Ishikawa (cell line): Measurements from ENCODE around the gene CACNA2D2.

Experiments used
- CEBPB ChIP-seq: IDR thresholded peaks from 2 replicates; pipeline ENCODE4 v1.6.1; 2012
- CREB1 ChIP-seq: IDR thresholded peaks from 2 replicates; pipeline ENCODE4 v1.6.1; 2012; ENCODE audit warnings: low read depth
- EGR1 ChIP-seq: IDR thresholded peaks from 2 replicates; pipeline ENCODE4 v1.6.1; 2012
- EP300 ChIP-seq: IDR thresholded peaks from 2 replicates; pipeline ENCODE4 v1.6.1; 2012; ENCODE audit warnings: borderline replicate concordance
- FOXM1 ChIP-seq: IDR thresholded peaks from 2 replicates; pipeline ENCODE4 v1.6.1; 2012; ENCODE audit warnings: low read depth, borderline replicate concordance
- NFIC ChIP-seq: IDR thresholded peaks from 2 replicates; pipeline ENCODE4 v1.6.1; 2012
- RAD21 ChIP-seq: IDR thresholded peaks from 2 replicates; pipeline ENCODE4 v1.6.1; 2012; ENCODE audit warnings: low read depth
- TAF1 ChIP-seq: IDR thresholded peaks from 2 replicates; pipeline ENCODE4 v1.6.1; 2012; ENCODE audit warnings: low read depth, mild to moderate bottlenecking
- TCF12 ChIP-seq: IDR thresholded peaks from 2 replicates; pipeline ENCODE4 v1.6.1; 2012; ENCODE audit warnings: low read depth
- TEAD4 ChIP-seq: IDR thresholded peaks from 2 replicates; pipeline ENCODE4 v1.6.1; 2012
- YY1 ChIP-seq: IDR thresholded peaks from 2 replicates; pipeline ENCODE4 v1.6.1; 2012; ENCODE audit warnings: low read depth
- ZBTB7A ChIP-seq: IDR thresholded peaks from 2 replicates; pipeline ENCODE4 v1.6.1; 2012; ENCODE audit warnings: low read depth
- TF ChIP-seq, protein P1 (sequence below): IDR thresholded peaks from 2 replicates; pipeline ENCODE4 v1.6.1; 2012
- TF ChIP-seq, protein P2 (sequence below): IDR thresholded peaks from 2 replicates; pipeline ENCODE4 v1.6.1; 2012; ENCODE audit warnings: low read depth, mild to moderate bottlenecking
- TF ChIP-seq, protein P3 (sequence below): IDR thresholded peaks from 2 replicates; pipeline ENCODE4 v1.6.1; 2012

CACNA2D2 gene

DNA sequence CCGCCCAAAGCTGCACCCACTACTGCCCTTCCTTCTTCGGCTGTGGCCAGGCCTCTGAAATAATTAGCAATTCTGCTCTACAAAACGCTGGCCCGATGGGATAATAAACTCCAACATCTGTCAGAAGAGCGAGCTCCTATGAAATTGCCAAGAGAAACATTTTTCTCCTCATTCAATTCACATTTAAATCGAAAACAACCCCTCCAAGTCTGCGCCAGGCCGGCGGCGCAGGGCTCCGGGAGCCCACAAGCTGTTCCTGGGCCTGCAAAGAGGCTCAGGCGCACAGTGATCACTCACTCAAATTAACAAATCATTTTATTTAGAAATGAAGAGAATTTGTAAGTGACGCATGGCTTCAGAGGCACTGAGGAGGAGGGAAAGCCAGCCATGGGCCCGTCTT lies 88.8 kb downstream of the CACNA2D2 start:
- no peak for TF ChIP-seq EP300
- TF ChIP-seq NFIC: no peak
- TF ChIP-seq, protein P1, sequence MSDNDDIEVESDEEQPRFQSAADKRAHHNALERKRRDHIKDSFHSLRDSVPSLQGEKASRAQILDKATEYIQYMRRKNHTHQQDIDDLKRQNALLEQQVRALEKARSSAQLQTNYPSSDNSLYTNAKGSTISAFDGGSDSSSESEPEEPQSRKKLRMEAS: no peak
- TF ChIP-seq TCF12: no peak
- no peak for TF ChIP-seq FOXM1
- no peak for TF ChIP-seq RAD21
- TF ChIP-seq, protein P2, sequence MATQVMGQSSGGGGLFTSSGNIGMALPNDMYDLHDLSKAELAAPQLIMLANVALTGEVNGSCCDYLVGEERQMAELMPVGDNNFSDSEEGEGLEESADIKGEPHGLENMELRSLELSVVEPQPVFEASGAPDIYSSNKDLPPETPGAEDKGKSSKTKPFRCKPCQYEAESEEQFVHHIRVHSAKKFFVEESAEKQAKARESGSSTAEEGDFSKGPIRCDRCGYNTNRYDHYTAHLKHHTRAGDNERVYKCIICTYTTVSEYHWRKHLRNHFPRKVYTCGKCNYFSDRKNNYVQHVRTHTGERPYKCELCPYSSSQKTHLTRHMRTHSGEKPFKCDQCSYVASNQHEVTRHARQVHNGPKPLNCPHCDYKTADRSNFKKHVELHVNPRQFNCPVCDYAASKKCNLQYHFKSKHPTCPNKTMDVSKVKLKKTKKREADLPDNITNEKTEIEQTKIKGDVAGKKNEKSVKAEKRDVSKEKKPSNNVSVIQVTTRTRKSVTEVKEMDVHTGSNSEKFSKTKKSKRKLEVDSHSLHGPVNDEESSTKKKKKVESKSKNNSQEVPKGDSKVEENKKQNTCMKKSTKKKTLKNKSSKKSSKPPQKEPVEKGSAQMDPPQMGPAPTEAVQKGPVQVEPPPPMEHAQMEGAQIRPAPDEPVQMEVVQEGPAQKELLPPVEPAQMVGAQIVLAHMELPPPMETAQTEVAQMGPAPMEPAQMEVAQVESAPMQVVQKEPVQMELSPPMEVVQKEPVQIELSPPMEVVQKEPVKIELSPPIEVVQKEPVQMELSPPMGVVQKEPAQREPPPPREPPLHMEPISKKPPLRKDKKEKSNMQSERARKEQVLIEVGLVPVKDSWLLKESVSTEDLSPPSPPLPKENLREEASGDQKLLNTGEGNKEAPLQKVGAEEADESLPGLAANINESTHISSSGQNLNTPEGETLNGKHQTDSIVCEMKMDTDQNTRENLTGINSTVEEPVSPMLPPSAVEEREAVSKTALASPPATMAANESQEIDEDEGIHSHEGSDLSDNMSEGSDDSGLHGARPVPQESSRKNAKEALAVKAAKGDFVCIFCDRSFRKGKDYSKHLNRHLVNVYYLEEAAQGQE: no peak
- TF ChIP-seq ZBTB7A: no peak
- no peak for TF ChIP-seq YY1
- TF ChIP-seq CREB1: no peak
- TF ChIP-seq TEAD4: no peak
- TF ChIP-seq, protein P3, sequence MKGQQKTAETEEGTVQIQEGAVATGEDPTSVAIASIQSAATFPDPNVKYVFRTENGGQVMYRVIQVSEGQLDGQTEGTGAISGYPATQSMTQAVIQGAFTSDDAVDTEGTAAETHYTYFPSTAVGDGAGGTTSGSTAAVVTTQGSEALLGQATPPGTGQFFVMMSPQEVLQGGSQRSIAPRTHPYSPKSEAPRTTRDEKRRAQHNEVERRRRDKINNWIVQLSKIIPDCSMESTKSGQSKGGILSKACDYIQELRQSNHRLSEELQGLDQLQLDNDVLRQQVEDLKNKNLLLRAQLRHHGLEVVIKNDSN: no peak
- TF ChIP-seq CEBPB: no peak
- no peak for TF ChIP-seq EGR1
- TF ChIP-seq TAF1: no peak

DNA sequence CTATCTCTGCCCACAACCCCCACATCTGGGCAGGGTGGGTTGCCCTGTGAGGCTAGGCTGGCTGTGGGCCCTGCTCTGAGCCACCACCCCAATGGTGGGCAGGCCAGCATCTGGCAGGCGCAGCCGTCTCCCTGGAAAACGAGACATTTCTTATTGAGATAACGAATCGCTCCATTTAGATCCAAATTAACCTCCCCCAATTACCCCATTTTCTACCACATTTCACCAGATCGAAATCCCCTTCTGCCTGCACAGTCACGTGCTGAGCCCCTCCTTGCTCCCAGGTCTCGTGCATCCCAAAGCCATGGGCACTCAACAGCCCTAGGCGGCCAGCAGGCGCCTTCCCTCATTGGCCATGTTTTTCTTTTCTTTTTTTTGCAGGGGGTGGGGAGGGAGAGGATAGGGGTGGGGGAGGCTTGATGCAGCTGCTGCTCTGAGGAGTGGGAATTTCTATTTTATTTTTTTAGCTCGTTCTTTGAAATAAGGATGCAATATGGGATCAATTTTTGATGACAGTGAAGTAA lies 91.1 kb downstream of the CACNA2D2 start:
- TF ChIP-seq ZBTB7A (no peak), EGR1 (no peak), NFIC (no peak), CREB1 (no peak), TEAD4 (no peak)
- TF ChIP-seq, protein P1: no peak
- TF ChIP-seq, protein P2: no peak
- TF ChIP-seq, protein P3: no peak

DNA sequence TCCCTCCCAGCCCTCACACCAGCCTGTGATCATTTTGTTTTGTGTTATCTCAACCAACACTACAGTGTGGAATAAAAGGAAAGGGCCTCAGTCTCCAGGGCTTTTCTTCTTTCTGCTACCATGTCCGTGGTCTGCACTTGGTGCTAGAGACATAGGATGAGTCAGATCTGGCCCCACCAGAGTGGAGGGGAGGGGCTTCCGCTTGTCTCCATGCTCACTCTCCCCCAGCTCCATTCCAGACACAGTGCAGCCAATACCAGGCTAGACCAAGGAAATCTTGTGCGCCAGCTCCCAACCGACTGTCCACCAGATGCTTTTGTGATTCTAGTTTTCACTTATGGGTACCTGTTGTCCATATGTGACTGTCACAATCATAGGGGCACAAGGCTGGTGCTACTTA lies 92.2 kb downstream of the CACNA2D2 start:
- TF ChIP-seq FOXM1 (no peak), CREB1 (no peak), EGR1 (no peak), CEBPB (no peak), TAF1 (no peak), RAD21 (no peak)
- TF ChIP-seq, protein P3: no peak
- TF ChIP-seq, protein P1: no peak
- TF ChIP-seq, protein P2: no peak

DNA sequence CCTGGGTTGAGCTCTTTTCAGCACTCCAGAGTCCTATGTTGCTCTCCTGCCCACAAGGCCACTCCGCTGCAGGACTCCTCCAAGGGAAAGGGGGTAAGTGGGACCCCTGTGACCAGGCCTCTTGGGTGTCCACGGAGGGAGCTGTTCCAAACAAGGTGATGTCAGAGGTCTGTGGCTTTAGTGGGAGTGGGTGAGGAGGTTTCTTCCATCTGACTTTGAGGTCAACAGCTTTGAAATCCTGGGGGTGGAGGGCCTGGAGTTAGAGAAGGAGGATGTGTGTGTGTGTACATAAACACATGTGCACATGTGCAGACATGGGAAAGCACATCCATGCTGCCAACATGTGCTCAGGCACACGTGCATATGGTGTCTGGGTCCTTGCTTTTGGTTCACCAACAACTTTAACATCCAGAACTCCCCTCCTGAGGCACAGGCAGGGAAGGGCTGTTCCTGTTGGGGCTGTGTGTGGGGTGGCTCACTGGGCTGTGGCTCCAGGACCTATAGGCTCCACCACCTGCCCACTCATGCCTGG lies 92.8 kb downstream of the CACNA2D2 start:
- no peak for TF ChIP-seq CEBPB
- TF ChIP-seq EP300: no peak
- TF ChIP-seq, protein P3: no peak
- no peak for TF ChIP-seq TCF12
- no peak for TF ChIP-seq ZBTB7A
- no peak for TF ChIP-seq FOXM1
